HG02610 (cell line): ENCODE measurements around the gene CCR7.
A peak's percentile ranks its signal among the peaks of the same experiment; 100 is the strongest.
"Not testable (repeated sequence)": the region's sequence is repeated elsewhere in the genome, so short reads cannot be mapped to it uniquely, and the experiment has no call there.

ENCODE experiments used
- ATAC-seq: cut with Tn5 transposase; IDR thresholded peaks from one replicate; pipeline ENCODE4 v1.9.1; 2021; ENCODE audit warnings: mild to moderate bottlenecking, moderate library complexity; ENCODE audit not compliant: unreplicated experiment

The CCR7 gene

GRCh38 chr17:40552806-40553693 lies 12.2 kb downstream of the CCR7 start:
- peak; percentile 4 for ATAC-seq

- ATAC-seq, result no peak
Measured at GRCh38 chr17:40551879-40552768, 13.1 kb downstream of the CCR7 start.

- no peak for ATAC-seq
Measured at GRCh38 chr17:40551091-40551878, 14.0 kb downstream of the CCR7 start.

GRCh38 chr17:40550608-40551007 lies 14.7 kb downstream of the CCR7 start:
- ATAC-seq, result no peak

- ATAC-seq, result no peak
Measured at GRCh38 chr17:40548982-40549685, 16.1 kb downstream of the CCR7 start.

- ATAC-seq, result no peak
Measured at GRCh38 chr17:40548491-40548981, 16.7 kb downstream of the CCR7 start.

- no peak for ATAC-seq
Measured at GRCh38 chr17:40547785-40548478, 17.3 kb downstream of the CCR7 start.

- ATAC-seq, result no peak
Measured at GRCh38 chr17:40547079-40547784, 18.0 kb downstream of the CCR7 start.

GRCh38 chr17:40546497-40546896 lies 18.8 kb downstream of the CCR7 start:
- not testable (repeated sequence) for ATAC-seq

GRCh38 chr17:40545660-40546059 lies 19.6 kb downstream of the CCR7 start:
- no peak for ATAC-seq

GRCh38 chr17:40542558-40543411 lies 22.5 kb downstream of the CCR7 start:
- ATAC-seq, result peak; percentile 65

- no peak for ATAC-seq
Measured at GRCh38 chr17:40541873-40542557, 23.3 kb downstream of the CCR7 start.

GRCh38 chr17:40541060-40541872 lies 24.0 kb downstream of the CCR7 start:
- ATAC-seq, result no peak

- no peak for ATAC-seq
Measured at GRCh38 chr17:40540448-40540847, 24.8 kb downstream of the CCR7 start.

- no peak for ATAC-seq
Measured at GRCh38 chr17:40539711-40540411, 25.4 kb downstream of the CCR7 start.
